ENCODE results near the gene MBNL2. TPM values are rescaled to one million over a fixed set of nuclear protein-coding genes. Genes with fewer than 3 reads are reported as not detected.

Gene MBNL2
- total and polyA plus RNA-seq, 2 experiments from 2014 or later: 46.7 to 79.5 TPM

GRCh38 chr13:97310809-97311436 is 88.8 kb downstream of the MBNL2 start:
- H3K9me3 ChIP-seq (ENCODE audit: low read depth): no peaks in the 10 kb centered on the region
- peaks cover 30% of the 10 kb centered on the region for H3F3A ChIP-seq (ENCODE audit: insufficient read depth)
- H3K4me2 ChIP-seq (ENCODE audit: unreplicated experiment): no peak overlapping the region
- peaks cover 3% of the 10 kb centered on the region; the same call in 1 of the 2 replicates for H4K20me1 ChIP-seq (ENCODE audit: insufficient read depth)
- H3K4me1 ChIP-seq (ENCODE audit: insufficient read depth): peaks cover 26% of the 10 kb centered on the region
- H3K27me3 ChIP-seq (replicated peaks; ENCODE audit: insufficient read depth): no peaks in the 10 kb centered on the region
- no peak overlapping the region for H2AFZ ChIP-seq
- peaks cover 88% of the 10 kb centered on the region for H3K79me2 ChIP-seq (ENCODE audit: insufficient read depth)
- H3K4me3 ChIP-seq: no peak overlapping the region
- no peak overlapping the region for H3K27ac ChIP-seq
- H3K9ac ChIP-seq: no peak overlapping the region
- WGBS, 2 experiments (ENCODE audit: low coverage in 1 of 2, low lambda C conversion rate in 2 of 2, missing lambda C conversion rate in 2 of 2): 91 to 94% methylated on average over 6 of the region's 6 CpGs
- in situ Hi-C loops (cut with MboI): no loop called here
- H3K36me3 ChIP-seq (ENCODE audit: low read depth): no peaks in the 10 kb centered on the region
- H3K9me2 ChIP-seq (ENCODE audit: insufficient read depth): no peaks in the 10 kb centered on the region
- no peak for DNase-seq
- TF ChIP-seq EZH2phosphoT487 (IDR thresholded peaks at IDR 0.05; ENCODE audit: insufficient read depth, low read depth) (no peak), EZH2 (IDR thresholded peaks at IDR 0.05; ENCODE audit: insufficient read depth, poor library complexity, severe bottlenecking) (no peak)

- WGBS, 2 experiments (ENCODE audit: low coverage in 1 of 2, low lambda C conversion rate in 2 of 2, missing lambda C conversion rate in 2 of 2): 65 to 67% methylated on average over 3 of the region's 3 CpGs
- no peak for DNase-seq
- Histone ChIP-seq H3K9ac (no peak overlapping the region), H3K4me2 (ENCODE audit: unreplicated experiment) (no peak overlapping the region), H4K20me1 (ENCODE audit: insufficient read depth) (peaks cover 3% of the 10 kb centered on the region; the same call in 1 of the 2 replicates), H3K4me3 (no peak overlapping the region), H2AFZ (no peak overlapping the region), H3K9me2 (ENCODE audit: insufficient read depth) (no peaks in the 10 kb centered on the region), H3K27ac (no peak overlapping the region), H3F3A (ENCODE audit: insufficient read depth) (peaks cover 30% of the 10 kb centered on the region), H3K27me3 (replicated peaks; ENCODE audit: insufficient read depth) (no peaks in the 10 kb centered on the region), H3K4me1 (ENCODE audit: insufficient read depth) (peaks cover 26% of the 10 kb centered on the region), H3K9me3 (ENCODE audit: low read depth) (no peaks in the 10 kb centered on the region), H3K79me2 (ENCODE audit: insufficient read depth) (peaks cover 87% of the 10 kb centered on the region), H3K36me3 (ENCODE audit: low read depth) (no peaks in the 10 kb centered on the region)
- TF ChIP-seq EZH2 (IDR thresholded peaks at IDR 0.05; ENCODE audit: insufficient read depth, poor library complexity, severe bottlenecking) (no peak), EZH2phosphoT487 (IDR thresholded peaks at IDR 0.05; ENCODE audit: insufficient read depth, low read depth) (no peak)
- in situ Hi-C loops (cut with MboI): no loop called here
These were observed 89.8 kb downstream of the MBNL2 start for GRCh38 chr13:97311956-97312355.

GRCh38 chr13:97313551-97314260 is 91.6 kb downstream of the MBNL2 start:
- no peak overlapping the region for H3K4me2 ChIP-seq (ENCODE audit: unreplicated experiment)
- H3K4me3 ChIP-seq: no peak overlapping the region
- TF ChIP-seq EZH2phosphoT487 (IDR thresholded peaks at IDR 0.05; ENCODE audit: insufficient read depth, low read depth): no peak
- no peak for TF ChIP-seq EZH2 (IDR thresholded peaks at IDR 0.05; ENCODE audit: insufficient read depth, poor library complexity, severe bottlenecking)
- no peak overlapping the region for H3K27ac ChIP-seq
- no peaks in the 10 kb centered on the region for H3K27me3 ChIP-seq (replicated peaks; ENCODE audit: insufficient read depth)
- peaks cover 14% of the 10 kb centered on the region for H3F3A ChIP-seq (ENCODE audit: insufficient read depth)
- no peak for DNase-seq
- in situ Hi-C loops (cut with MboI): no loop called here
- H3K9me3 ChIP-seq (ENCODE audit: low read depth): no peaks in the 10 kb centered on the region
- H3K9me2 ChIP-seq (ENCODE audit: insufficient read depth): no peaks in the 10 kb centered on the region
- H3K36me3 ChIP-seq (ENCODE audit: low read depth): 0 out of 2 replicates have a peak, but pooled peaks cover 4% of the 10 kb centered on the region
- H3K9ac ChIP-seq: no peak overlapping the region
- H3K79me2 ChIP-seq (ENCODE audit: insufficient read depth): peaks cover 98% of the 10 kb centered on the region
- peaks cover 3% of the 10 kb centered on the region; the same call in 1 of the 2 replicates for H4K20me1 ChIP-seq (ENCODE audit: insufficient read depth)
- no peak overlapping the region for H2AFZ ChIP-seq
- peaks cover 8% of the 10 kb centered on the region for H3K4me1 ChIP-seq (ENCODE audit: insufficient read depth)

GRCh38 chr13:97316390-97316789 is 94.3 kb downstream of the MBNL2 start:
- 56 to 57% methylated on average over 2 of the region's 2 CpGs for WGBS, 2 experiments (ENCODE audit: low coverage in 1 of 2, low lambda C conversion rate in 2 of 2, missing lambda C conversion rate in 2 of 2)
- Histone ChIP-seq H3K9ac (no peak overlapping the region), H3K27me3 (replicated peaks; ENCODE audit: insufficient read depth) (no peaks in the 10 kb centered on the region), H3K9me3 (ENCODE audit: low read depth) (no peaks in the 10 kb centered on the region), H4K20me1 (ENCODE audit: insufficient read depth) (peaks cover 3% of the 10 kb centered on the region; the same call in 1 of the 2 replicates), H3K36me3 (ENCODE audit: low read depth) (0 out of 2 replicates have a peak, but pooled peaks cover 4% of the 10 kb centered on the region), H3F3A (ENCODE audit: insufficient read depth) (no peaks in the 10 kb centered on the region), H3K4me2 (ENCODE audit: unreplicated experiment) (no peak overlapping the region), H2AFZ (no peak overlapping the region), H3K79me2 (ENCODE audit: insufficient read depth) (peaks cover 99% of the 10 kb centered on the region), H3K27ac (no peak overlapping the region), H3K9me2 (ENCODE audit: insufficient read depth) (no peaks in the 10 kb centered on the region), H3K4me1 (ENCODE audit: insufficient read depth) (no peaks in the 10 kb centered on the region), H3K4me3 (no peak overlapping the region)
- DNase-seq: no peak
- TF ChIP-seq EZH2 (IDR thresholded peaks at IDR 0.05; ENCODE audit: insufficient read depth, poor library complexity, severe bottlenecking): no peak
- no peak for TF ChIP-seq EZH2phosphoT487 (IDR thresholded peaks at IDR 0.05; ENCODE audit: insufficient read depth, low read depth)
- in situ Hi-C loops (cut with MboI): no loop called here
